Omental fat pad (tissue), 4 donors: Measurements from ENCODE around the gene PCED1B. TPM values are rescaled to one million over a fixed set of nuclear protein-coding genes. Genes with fewer than 3 reads are reported as not detected.
"Not testable (repeated sequence)": the region's sequence is repeated elsewhere in the genome, so short reads cannot be mapped to it uniquely, and the experiment has no call there.

Source experiments
- ATAC-seq: fragments of 150-250 bp; one replicate; pipeline ENCODE4 v1.9.1; 2016; ENCODE audit warnings: mild to moderate bottlenecking, moderate library complexity; ENCODE audit not compliant: low FRiP score
- DNase-seq: peaks from one replicate; pipeline ENCODE4 v3.0.0-alpha.2; 2019; ENCODE audit warnings: low spot score
- total RNA-seq, 4 donors: library from RNA; depleted of rRNA; stranded (reverse); fragments of >200 nt; gene quantifications; one replicate each; pipeline ENCODE4 v1.1.0, GENCODE V29; 2016
- TF ChIP-seq, protein P1 (sequence below), 3 donors: fragments of 450-650 bp; IDR thresholded peaks; one replicate each; pipeline ENCODE4 v1.5.1; 2016 to 2017; ENCODE audit warnings: antibody characterized with exemption in 3 of 3, mild to moderate bottlenecking in 3 of 3, moderate library complexity in 2 of 3

Gene PCED1B
- total RNA-seq, 4 donors from 2014 or later, result 1.9 to 5.7 (median 3.8) TPM

- no peak for DNase-seq
- TF ChIP-seq, protein P1, sequence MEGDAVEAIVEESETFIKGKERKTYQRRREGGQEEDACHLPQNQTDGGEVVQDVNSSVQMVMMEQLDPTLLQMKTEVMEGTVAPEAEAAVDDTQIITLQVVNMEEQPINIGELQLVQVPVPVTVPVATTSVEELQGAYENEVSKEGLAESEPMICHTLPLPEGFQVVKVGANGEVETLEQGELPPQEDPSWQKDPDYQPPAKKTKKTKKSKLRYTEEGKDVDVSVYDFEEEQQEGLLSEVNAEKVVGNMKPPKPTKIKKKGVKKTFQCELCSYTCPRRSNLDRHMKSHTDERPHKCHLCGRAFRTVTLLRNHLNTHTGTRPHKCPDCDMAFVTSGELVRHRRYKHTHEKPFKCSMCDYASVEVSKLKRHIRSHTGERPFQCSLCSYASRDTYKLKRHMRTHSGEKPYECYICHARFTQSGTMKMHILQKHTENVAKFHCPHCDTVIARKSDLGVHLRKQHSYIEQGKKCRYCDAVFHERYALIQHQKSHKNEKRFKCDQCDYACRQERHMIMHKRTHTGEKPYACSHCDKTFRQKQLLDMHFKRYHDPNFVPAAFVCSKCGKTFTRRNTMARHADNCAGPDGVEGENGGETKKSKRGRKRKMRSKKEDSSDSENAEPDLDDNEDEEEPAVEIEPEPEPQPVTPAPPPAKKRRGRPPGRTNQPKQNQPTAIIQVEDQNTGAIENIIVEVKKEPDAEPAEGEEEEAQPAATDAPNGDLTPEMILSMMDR (IDR thresholded peaks at IDR 0.05), result no peak
- no peak for ATAC-seq
Observed at GRCh38 chr12:47209014-47209413, 129.6 kb downstream of the PCED1B start.

DNA sequence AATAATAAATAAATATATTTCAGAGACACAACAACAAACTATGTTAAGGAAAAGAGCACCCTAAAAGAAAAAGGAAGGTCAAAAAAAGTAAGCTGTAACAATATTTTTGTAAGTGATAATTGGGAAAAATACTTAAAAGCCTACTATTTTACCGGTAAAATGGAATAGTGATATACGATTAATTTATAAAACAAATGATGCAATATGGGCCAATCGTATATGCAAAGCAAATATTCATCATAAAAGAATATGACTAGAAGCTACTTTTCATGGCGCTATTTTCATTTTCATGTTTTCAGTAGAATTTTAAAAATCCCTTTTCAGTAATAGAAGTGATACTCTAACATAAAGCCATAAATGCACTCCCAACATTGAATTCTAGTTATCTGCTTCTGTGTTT is 131.4 kb downstream of the PCED1B start:
- DNase-seq (no peak), ATAC-seq (no peak)
- TF ChIP-seq, protein P1 (IDR thresholded peaks at IDR 0.05), result no peak

DNA sequence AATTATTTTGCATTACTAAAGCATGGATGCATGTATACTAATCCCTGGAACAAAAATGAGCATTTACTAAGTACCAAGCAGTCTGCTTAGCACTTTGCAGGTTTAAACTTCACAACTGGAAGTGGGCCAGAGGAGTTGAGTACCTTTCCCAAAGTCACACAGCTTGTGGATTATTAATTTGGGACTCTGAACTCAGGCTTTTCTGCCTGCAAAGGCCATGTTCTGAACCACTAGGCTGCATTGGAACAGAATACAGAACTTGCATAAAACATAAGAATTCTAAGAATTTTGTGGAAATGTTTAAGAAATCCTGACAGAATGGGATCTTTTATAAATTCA is 133.2 kb downstream of the PCED1B start:
- DNase-seq, result no peak
- ATAC-seq, result no peak
- TF ChIP-seq, protein P1 (IDR thresholded peaks at IDR 0.05), result no peak

GRCh38 chr12:47213396-47213795 is 134.0 kb downstream of the PCED1B start:
- TF ChIP-seq, protein P1 (IDR thresholded peaks at IDR 0.05), result no peak
- DNase-seq, result no peak
- no peak for ATAC-seq

- DNase-seq, result no peak
- TF ChIP-seq, protein P1 (IDR thresholded peaks at IDR 0.05), result no peak
- ATAC-seq, result no peak
Observed at GRCh38 chr12:47214001-47214619, 134.7 kb downstream of the PCED1B start.

DNA sequence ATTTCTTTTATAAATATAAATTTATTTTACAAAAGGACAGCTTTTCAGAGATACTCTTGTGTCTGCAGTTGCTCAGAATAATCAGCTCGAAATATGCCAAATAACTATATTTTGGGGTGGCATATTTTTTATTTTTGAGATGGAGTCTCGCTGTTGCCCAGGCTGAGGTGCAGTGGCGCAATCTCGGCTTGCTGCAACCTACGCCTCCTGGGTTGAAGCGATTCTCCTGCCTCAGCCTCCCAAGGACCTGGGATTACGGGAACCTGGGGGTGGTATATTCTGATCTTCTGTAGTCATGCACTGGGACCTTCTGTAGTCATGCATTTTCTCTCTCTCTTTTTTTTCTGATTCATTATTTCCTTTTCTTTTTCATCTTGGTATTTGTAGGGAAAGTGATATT is 135.3 kb downstream of the PCED1B start:
- DNase-seq (no peak), ATAC-seq (no peak)
- TF ChIP-seq, protein P1 (IDR thresholded peaks at IDR 0.05), result no peak

- TF ChIP-seq, protein P1 (IDR thresholded peaks at IDR 0.05), result no peak
- ATAC-seq (no peak), DNase-seq (no peak)
Observed at GRCh38 chr12:47216150-47216677, 136.8 kb downstream of the PCED1B start.

DNA sequence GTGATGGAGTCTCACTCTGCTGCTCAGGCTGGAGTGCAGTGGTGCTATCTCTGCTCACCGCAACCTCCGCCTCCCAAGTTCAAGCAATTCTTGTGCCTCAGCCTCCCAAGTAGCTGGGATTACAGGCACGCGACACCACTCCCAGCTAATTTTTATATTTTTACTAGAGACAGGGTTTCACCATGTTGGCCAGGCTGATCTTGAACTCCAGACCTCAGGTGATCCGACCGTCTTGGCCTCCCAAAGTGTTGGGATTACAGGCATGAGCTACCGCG is 138.1 kb downstream of the PCED1B start:
- ATAC-seq, result not testable (repeated sequence)

More for the DNA sequence above, 138.1 kb downstream of the PCED1B start:
- DNase-seq, result not testable (repeated sequence)
